ENCODE measurements around the gene KBTBD7. TPM values are rescaled to one million over a fixed set of nuclear protein-coding genes. Genes with fewer than 3 reads are reported as not detected.

KBTBD7 gene
- polyA plus RNA-seq, 3 donors = 0.43 to 7.7 (median 5.5) TPM

- Mint-ChIP-seq H3K9me3 (peaks cover 12 to 41% (median 24%) of the 10 kb centered on the region in 7 donors), H3K27me3 (ENCODE audit: low read depth in 3 of 3) (peaks cover 0 to 3% (median 0%) of the 10 kb centered on the region in 3 donors), H3K27ac (no peak overlapping the region), H3K36me3 (peaks cover 7 to 10% of the 10 kb centered on the region in 2 donors), H3K4me3 (no peak overlapping the region), H3K4me1 (no peaks in the 10 kb centered on the region)
- H4K20me1 ChIP-seq (ENCODE audit: insufficient read depth, low read length) = no peaks in the 10 kb centered on the region
- no peak overlapping the region for H3K4me2 ChIP-seq (replicated peaks; ENCODE audit: extremely low read depth, low read length, poor library complexity, severe bottlenecking)
- H3K9ac ChIP-seq (ENCODE audit: insufficient read depth, low read length, poor library complexity, severe bottlenecking) = no peak overlapping the region
- intact Hi-C loops (cut with micrococcal nuclease) = no loop called here
- no peaks in the 10 kb centered on the region for H3K4me1 ChIP-seq (ENCODE audit: control insufficient read depth in 1 of 2, insufficient read depth in 2 of 2, low read length in 2 of 2)
- no peak overlapping the region for H3K27ac ChIP-seq (ENCODE audit: low read depth in 1 of 2, low read length in 2 of 2)
- no peak for TF ChIP-seq CTCF (IDR thresholded peaks at IDR 0.05)
- no peak overlapping the region for H3K4me3 ChIP-seq (replicated peaks in 1 of 3; ENCODE audit: low read depth in 2 of 3, low read length in 3 of 3)
- no peaks in the 10 kb centered on the region for H3K27me3 ChIP-seq (ENCODE audit: control insufficient read depth in 2 of 2, insufficient read depth in 2 of 2, low read length in 2 of 2)
- H3K36me3 ChIP-seq (replicated peaks in 1 of 2; ENCODE audit: control insufficient read depth in 1 of 2, insufficient read depth in 2 of 2, low read length in 2 of 2) = peaks cover 5 to 8% of the 10 kb centered on the region in 2 donors
- no peak overlapping the region for H2AFZ ChIP-seq (ENCODE audit: insufficient read depth, low read depth, low read length, poor library complexity, severe bottlenecking)
- no peaks in the 10 kb centered on the region for H3K79me2 ChIP-seq (ENCODE audit: insufficient read depth, low read length)
- H3K9me3 ChIP-seq (replicated peaks in 1 of 2; ENCODE audit: control insufficient read depth in 1 of 2, insufficient read depth in 1 of 2, low read length in 2 of 2) = peaks cover 9% of the 10 kb centered on the region in 2 donors
- no peak for DNase-seq
Observed at GRCh38 chr13:41212881-41213280, 18.5 kb upstream of the KBTBD7 start.

GRCh38 chr13:41211062-41211461 lies 16.7 kb upstream of the KBTBD7 start:
- Histone ChIP-seq H3K36me3 (replicated peaks in 1 of 2; ENCODE audit: control insufficient read depth in 1 of 2, insufficient read depth in 2 of 2, low read length in 2 of 2) (peaks cover 0 to 2% of the 10 kb centered on the region in 2 donors), H3K9me3 (replicated peaks in 1 of 2; ENCODE audit: control insufficient read depth in 1 of 2, insufficient read depth in 1 of 2, low read length in 2 of 2) (peaks cover 9% of the 10 kb centered on the region in 2 donors), H3K4me1 (ENCODE audit: control insufficient read depth in 1 of 2, insufficient read depth in 2 of 2, low read length in 2 of 2) (no peaks in the 10 kb centered on the region), H3K9ac (ENCODE audit: insufficient read depth, low read length, poor library complexity, severe bottlenecking) (no peak overlapping the region), H3K27ac (ENCODE audit: low read depth in 1 of 2, low read length in 2 of 2) (no peak overlapping the region), H3K4me2 (replicated peaks; ENCODE audit: extremely low read depth, low read length, poor library complexity, severe bottlenecking) (no peak overlapping the region), H3K4me3 (replicated peaks in 1 of 3; ENCODE audit: low read depth in 2 of 3, low read length in 3 of 3) (no peak overlapping the region), H4K20me1 (ENCODE audit: insufficient read depth, low read length) (no peaks in the 10 kb centered on the region), H2AFZ (ENCODE audit: insufficient read depth, low read depth, low read length, poor library complexity, severe bottlenecking) (no peak overlapping the region), H3K79me2 (ENCODE audit: insufficient read depth, low read length) (no peaks in the 10 kb centered on the region), H3K27me3 (ENCODE audit: control insufficient read depth in 2 of 2, insufficient read depth in 2 of 2, low read length in 2 of 2) (no peaks in the 10 kb centered on the region)
- Mint-ChIP-seq H3K27ac (no peak overlapping the region), H3K27me3 (ENCODE audit: low read depth in 3 of 3) (peaks cover 0 to 3% (median 0%) of the 10 kb centered on the region in 3 donors), H3K9me3 (peaks cover 12 to 41% (median 24%) of the 10 kb centered on the region in 7 donors), H3K4me1 (no peaks in the 10 kb centered on the region), H3K4me3 (no peak overlapping the region), H3K36me3 (peaks cover 0 to 4% of the 10 kb centered on the region in 2 donors)
- DNase-seq = no peak
- no CpG with 5 or more reads among the region's 2 CpGs for WGBS (ENCODE audit: insufficient coverage)
- intact Hi-C loops (cut with micrococcal nuclease) = no loop called here
- TF ChIP-seq CTCF (IDR thresholded peaks at IDR 0.05) = no peak
